Transverse colon (tissue), 4 donors: Measurements from ENCODE around the gene METTL2B. TPM values are rescaled to one million over a fixed set of nuclear protein-coding genes. Genes with fewer than 3 reads are reported as not detected.
"Not testable (repeated sequence)": the region's sequence is repeated elsewhere in the genome, so short reads cannot be mapped to it uniquely, and the experiment has no call there.

ENCODE experiments used
- DNase-seq: peaks from one replicate; pipeline ENCODE4 v3.0.0-alpha.2; 2019
- H3K27ac ChIP-seq, 4 donors: fragments of 200-600 bp; sonication (generic); 2 replicates each; pipeline ENCODE4 v1.5.1; 2016 to 2018; ENCODE audit warnings: inconsistent platforms in 4 of 4
- H3K27me3 ChIP-seq: fragments of 200-600 bp; sonication (generic); 2 replicates; pipeline ENCODE4 v1.5.1; 2017; ENCODE audit warnings: inconsistent platforms
- H3K36me3 ChIP-seq, 4 donors: fragments of 200-600 bp; sonication (generic); 2 replicates each; pipeline ENCODE4 v1.5.1; 2017 to 2019; ENCODE audit warnings: inconsistent platforms in 4 of 4
- H3K4me1 ChIP-seq, 4 donors: fragments of 200-600 bp; sonication (generic); 2 replicates each; pipeline ENCODE4 v1.5.1; 2017 to 2020; ENCODE audit warnings: inconsistent platforms in 4 of 4
- H3K4me3 ChIP-seq, 4 donors: fragments of 200-600 bp; sonication (generic); 1 replicate in 1 of 4; 2 replicates in 3 of 4; pipeline versions ENCODE4 v1.5.1 to v1.6.1; 2017 to 2019; ENCODE audit warnings: inconsistent platforms in 4 of 4
- H3K9me3 ChIP-seq, 2 donors: fragments of 200-600 bp; sonication (generic); 2 replicates each; pipeline ENCODE4 v1.5.1; 2017 to 2019; ENCODE audit warnings: inconsistent platforms in 2 of 2
- EP300 ChIP-seq: sonication (generic); formaldehyde crosslinking; IDR thresholded peaks from one replicate; pipeline ENCODE4 v1.6.1; 2017; ENCODE audit warnings: antibody characterized with exemption, low read depth
- POLR2A ChIP-seq: fragments of 450-650 bp; IDR thresholded peaks from one replicate; pipeline ENCODE4 v1.6.1; 2016; ENCODE audit warnings: antibody characterized with exemption, mild to moderate bottlenecking, moderate library complexity
- POLR2AphosphoS5 ChIP-seq, 3 donors: sonication (generic); formaldehyde crosslinking; IDR thresholded peaks; one replicate each; pipeline ENCODE4 v1.6.1; 2016; ENCODE audit warnings: antibody characterized with exemption in 3 of 3
- WGBS, 2 donors: methylation state at CpG; one replicate each; pipeline ENCODE4 v1.1.5; 2018; ENCODE audit warnings: low coverage in 1 of 2; 5-methylcytosine and 5-hydroxymethylcytosine counted together
- in situ Hi-C, 4 donors: fragments of 200-750 bp; cut with MboI; loops; one replicate each; pipeline versions ENCODE4 v1.15.0 to v1.15.1; 2017; ENCODE audit warnings: low sequenced_read_pairs in 3 of 4, low pct_ligation_motif_present in 1 of 4, low pct_unique_long_range_greater_than_20kb in 1 of 4
- intact Hi-C: fragments of 100-400 bp; cut with DNase I; formaldehyde crosslinking; loops from one replicate; pipeline ENCODE4 v1.15.1; 2023; ENCODE audit warnings: low total_unique reads
- total RNA-seq, 4 donors: library from RNA; depleted of rRNA; stranded (reverse); fragments of >200 nt; gene quantifications; one replicate each; pipeline ENCODE4 v1.1.0, GENCODE V29; 2016
- TF ChIP-seq, protein P1 (sequence below), 5 experiments: fragments of 200-600 bp in 3 of 5; fragments of 450-650 bp in 2 of 5; sonication (generic) in 3 of 5; IDR thresholded peaks; 1 replicate in 2 of 5; 2 replicates in 3 of 5; pipeline ENCODE4 v1.5.1; 2016 to 2017; ENCODE audit warnings: antibody characterized with exemption in 5 of 5, inconsistent platforms in 3 of 5, mild to moderate bottlenecking in 2 of 5, moderate library complexity in 1 of 5

The METTL2B gene
- total RNA-seq = 10 to 100 TPM; 22.1 to 30.3 (median 23.2) TPM

DNA sequence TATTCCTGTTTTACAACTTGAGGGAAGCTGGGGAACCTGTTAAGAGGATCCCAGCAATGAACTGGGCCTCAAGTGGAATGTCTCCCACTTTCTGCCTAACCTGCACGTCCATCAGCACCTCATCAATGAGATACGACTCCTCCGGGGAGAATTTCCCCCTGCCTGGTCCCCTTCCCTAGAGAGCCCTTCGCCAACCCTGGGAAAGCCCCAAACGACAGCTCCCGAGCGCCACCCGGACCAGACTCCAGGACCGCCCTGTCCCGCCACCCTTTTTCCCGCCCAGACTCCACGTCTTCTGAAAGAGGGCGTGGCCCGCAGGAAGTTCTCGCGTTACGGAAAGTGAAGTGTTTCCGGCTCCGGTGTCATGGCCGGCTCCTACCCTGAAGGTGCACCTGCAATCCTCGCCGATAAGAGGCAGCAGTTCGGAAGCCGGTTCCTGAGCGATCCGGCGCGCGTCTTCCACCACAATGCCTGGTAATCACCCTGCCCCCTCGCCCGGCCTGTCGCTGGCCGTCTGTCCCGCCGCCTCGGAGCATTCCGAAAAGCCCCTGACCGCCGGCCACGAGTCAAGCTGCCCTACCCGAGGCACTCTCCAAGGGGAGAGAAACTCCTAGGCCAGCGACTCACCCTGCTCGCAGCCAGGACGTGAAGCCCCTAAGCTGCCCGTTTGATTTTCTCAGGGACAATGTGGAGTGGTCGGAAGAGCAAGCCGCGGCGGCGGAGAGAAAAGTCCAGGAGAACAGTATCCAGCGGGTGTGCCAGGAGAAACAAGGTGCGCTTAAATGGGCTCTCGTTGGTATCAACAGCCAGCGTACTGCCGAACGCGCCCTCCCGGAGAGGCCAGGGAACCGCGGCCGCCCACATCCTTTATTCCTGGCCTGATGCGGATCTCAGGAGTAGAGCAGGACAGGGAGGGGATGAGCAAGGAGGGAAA lies at the start of gene METTL2B:
METTL2B (plus strand) TSS at position 347 of the 934 bp plus-strand sequence; CDS start at position 365, 18 bp downstream.
- H3K36me3 ChIP-seq, H3K27me3 ChIP-seq, H3K9me3 ChIP-seq, in situ Hi-C loops: not testable (repeated sequence)
- WGBS, 2 donors = 1% methylated on average over 48 of the region's 62 CpGs; no CpG with 5 or more reads in 1 of the 2 donors
- Histone ChIP-seq H3K4me3 (peak within 1 kb of the TSS; percentile 64 to 79 (median 70)), H3K4me1 (peaks cover 3 to 34% (median 16%) of the 10 kb centered on the region in 4 donors), H3K27ac (peak within 1 kb of the TSS; percentile 86 to 91 (median 91))
- TF ChIP-seq, protein P1, sequence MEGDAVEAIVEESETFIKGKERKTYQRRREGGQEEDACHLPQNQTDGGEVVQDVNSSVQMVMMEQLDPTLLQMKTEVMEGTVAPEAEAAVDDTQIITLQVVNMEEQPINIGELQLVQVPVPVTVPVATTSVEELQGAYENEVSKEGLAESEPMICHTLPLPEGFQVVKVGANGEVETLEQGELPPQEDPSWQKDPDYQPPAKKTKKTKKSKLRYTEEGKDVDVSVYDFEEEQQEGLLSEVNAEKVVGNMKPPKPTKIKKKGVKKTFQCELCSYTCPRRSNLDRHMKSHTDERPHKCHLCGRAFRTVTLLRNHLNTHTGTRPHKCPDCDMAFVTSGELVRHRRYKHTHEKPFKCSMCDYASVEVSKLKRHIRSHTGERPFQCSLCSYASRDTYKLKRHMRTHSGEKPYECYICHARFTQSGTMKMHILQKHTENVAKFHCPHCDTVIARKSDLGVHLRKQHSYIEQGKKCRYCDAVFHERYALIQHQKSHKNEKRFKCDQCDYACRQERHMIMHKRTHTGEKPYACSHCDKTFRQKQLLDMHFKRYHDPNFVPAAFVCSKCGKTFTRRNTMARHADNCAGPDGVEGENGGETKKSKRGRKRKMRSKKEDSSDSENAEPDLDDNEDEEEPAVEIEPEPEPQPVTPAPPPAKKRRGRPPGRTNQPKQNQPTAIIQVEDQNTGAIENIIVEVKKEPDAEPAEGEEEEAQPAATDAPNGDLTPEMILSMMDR (IDR thresholded peaks at IDR 0.05) = peak; percentile 36 to 80 (median 50)
- TF ChIP-seq POLR2AphosphoS5 (IDR thresholded peaks at IDR 0.05) = peak; percentile 72 to 83 (median 81)
- peak; percentile 72 for TF ChIP-seq POLR2A
- intact Hi-C loops = loop anchor here (10.0 kb wide), 1 partner anchor 408 kb away; no protein-coding TSS in a partner anchor
- DNase-seq = peak; percentile 95

- intact Hi-C loops (loop anchor here (1.0 kb wide), 1 partner anchor 34 kb away; no protein-coding TSS in a partner anchor), in situ Hi-C loops (loop anchor here in 2 of 4 donors (5.0 kb wide), 1 partner anchor 35 kb away; no protein-coding TSS in a partner anchor)
- TF ChIP-seq EP300 (no peak), POLR2A (no peak), POLR2AphosphoS5 (IDR thresholded peaks at IDR 0.05) (no peak)
- TF ChIP-seq, protein P1 (IDR thresholded peaks at IDR 0.05) = peak; percentile 79 to 93 (median 91)
- Histone ChIP-seq H3K27ac (no peak overlapping the region), H3K4me3 (no peak overlapping the region), H3K36me3 (no peaks in the 10 kb centered on the region), H3K27me3 (no peaks in the 10 kb centered on the region), H3K4me1 (peaks cover 0 to 3% (median 1%) of the 10 kb centered on the region in 4 donors), H3K9me3 (no peaks in the 10 kb centered on the region)
- 16 to 17% methylated on average over 7 of the region's 7 CpGs for WGBS, 2 donors
- no peak for DNase-seq
Observed at GRCh38 chr7:128427289-128427891, 49.2 kb upstream of the METTL2B start.

GRCh38 chr7:128430207-128430606 lies 46.3 kb upstream of the METTL2B start:
- Histone ChIP-seq H3K27ac (no peak overlapping the region), H3K9me3 (no peaks in the 10 kb centered on the region), H3K27me3 (no peaks in the 10 kb centered on the region), H3K4me3 (no peak overlapping the region), H3K4me1 (peaks cover 0 to 4% (median 3%) of the 10 kb centered on the region in 4 donors), H3K36me3 (no peaks in the 10 kb centered on the region)
- intact Hi-C loops = no loop called here
- DNase-seq = no peak
- WGBS, 2 donors = 76 to 83% methylated on average over 3 of the region's 3 CpGs
- in situ Hi-C loops = no loop called here
- TF ChIP-seq POLR2A (no peak), POLR2AphosphoS5 (IDR thresholded peaks at IDR 0.05) (no peak), EP300 (no peak)
- TF ChIP-seq, protein P1 (IDR thresholded peaks at IDR 0.05) = no peak

GRCh38 chr7:128431221-128431620 lies 45.3 kb upstream of the METTL2B start:
- Histone ChIP-seq H3K4me3 (no peak overlapping the region), H3K36me3 (no peaks in the 10 kb centered on the region), H3K27me3 (no peaks in the 10 kb centered on the region), H3K9me3 (no peaks in the 10 kb centered on the region), H3K4me1 (peaks cover 0 to 7% (median 2%) of the 10 kb centered on the region in 4 donors), H3K27ac (no peak overlapping the region)
- no peak for DNase-seq
- in situ Hi-C loops = no loop called here
- 59% methylated on average over 5 of the region's 6 CpGs; no CpG with 5 or more reads in 1 of the 2 donors for WGBS, 2 donors
- TF ChIP-seq POLR2AphosphoS5 (IDR thresholded peaks at IDR 0.05) = no peak
- TF ChIP-seq EP300 = no peak
- TF ChIP-seq POLR2A = no peak
- TF ChIP-seq, protein P1 (IDR thresholded peaks at IDR 0.05) = no peak
- intact Hi-C loops = no loop called here
